H1 (cell line): Measurements from ENCODE around the gene KIFBP. TPM values are rescaled to one million over a fixed set of nuclear protein-coding genes. Genes with fewer than 3 reads are reported as not detected.

Experiments used
- CTCF ChIA-PET: fragments of 300-600 bp; sonication (Branson Sonifier 250); formaldehyde crosslinking; loops from one replicate; lab custom pipeline; 2021; ENCODE audit not compliant: partially characterized antibody; lab: Charles Lee
- POLR2A ChIA-PET: fragments of 300-600 bp; sonication (Branson Sonifier 250); formaldehyde crosslinking; loops from one replicate; lab custom pipeline; 2021; ENCODE audit warnings: inconsistent platforms; ENCODE audit not compliant: partially characterized antibody; lab: Charles Lee
- DNase-seq, 2 experiments: peaks; one replicate each; pipeline versions ENCODE4 v3.0.0 to v3.0.0-alpha.2; 2010 to 2022; ENCODE audit warnings: low spot score in 2 of 2, low read depth in 1 of 2, mixed read lengths in 1 of 2
- FAIRE-seq: peaks from 2 replicates; lab custom pipeline; 2011; peaks lifted over from hg19 to GRCh38; lab: Jason Lieb, UNC
- H2AFZ ChIP-seq: 2 replicates; pipeline ENCODE4 v1.8.1; 2012; ENCODE audit warnings: low read length, inconsistent platforms
- H2AK5ac ChIP-seq: 2 replicates; pipeline ENCODE4 v1.6.1; 2013; ENCODE audit warnings: low read depth, low read length
- H2BK120ac ChIP-seq: replicated peaks from 2 replicates; pipeline ENCODE3; 2013; ENCODE audit warnings: low read depth, low read length, inconsistent platforms
- H2BK12ac ChIP-seq: 2 replicates; pipeline ENCODE4 v1.6.1; 2013; ENCODE audit warnings: low read depth, low read length
- H2BK15ac ChIP-seq: 2 replicates; pipeline ENCODE4 v1.6.1; 2013; ENCODE audit warnings: low read length
- H2BK20ac ChIP-seq: 2 replicates; pipeline ENCODE4 v1.6.1; 2013; ENCODE audit warnings: low read length
- H2BK5ac ChIP-seq: 2 replicates; pipeline ENCODE4 v1.6.1; 2013; ENCODE audit warnings: low read depth, low read length
- H3K14ac ChIP-seq: 2 replicates; pipeline ENCODE4 v1.6.1; 2013; ENCODE audit warnings: inconsistent platforms; ENCODE audit not compliant: insufficient read length
- H3K18ac ChIP-seq: 2 replicates; pipeline ENCODE4 v1.6.1; 2013; ENCODE audit warnings: low read length; ENCODE audit errors: extremely low read depth
- H3K23ac ChIP-seq: 2 replicates; pipeline ENCODE4 v1.6.1; 2013; ENCODE audit warnings: inconsistent platforms; ENCODE audit not compliant: insufficient read length
- H3K23me2 ChIP-seq: 2 replicates; pipeline ENCODE4 v1.6.1; 2013; ENCODE audit warnings: low read depth, low read length
- H3K27ac ChIP-seq: 2 replicates; pipeline ENCODE4 v1.6.1; 2011; ENCODE audit warnings: low read depth, low read length, inconsistent platforms
- H3K27me3 ChIP-seq, 4 experiments: replicated peaks in 1 of 4; 1 replicate in 1 of 4; 2 replicates in 3 of 4; pipeline versions ENCODE4 v1.6.1 to v1.8.1; 2011 to 2013; ENCODE audit warnings: low read length in 3 of 4, mild to moderate bottlenecking in 3 of 4, inconsistent platforms in 2 of 4, mixed read lengths in 2 of 4, moderate library complexity in 1 of 4; ENCODE audit not compliant: control insufficient read depth in 3 of 4, insufficient read depth in 3 of 4; ENCODE audit errors: extremely low read depth in 1 of 4
- H3K36me3 ChIP-seq, 4 experiments: 2 replicates each; pipeline versions ENCODE4 v1.6.1 to v1.8.1; 2011 to 2013; ENCODE audit warnings: mild to moderate bottlenecking in 4 of 4, low read length in 3 of 4, moderate library complexity in 2 of 4, control low read depth in 1 of 4, inconsistent platforms in 1 of 4; ENCODE audit not compliant: insufficient read depth in 4 of 4, control insufficient read depth in 2 of 4
- H3K4ac ChIP-seq: replicated peaks from 2 replicates; pipeline ENCODE3; 2013; ENCODE audit warnings: low read length, low read depth, mixed read lengths, inconsistent platforms; ENCODE audit not compliant: insufficient read length
- H3K4me1 ChIP-seq, 4 experiments: replicated peaks in 1 of 4; 1 replicate in 1 of 4; 2 replicates in 3 of 4; pipeline versions ENCODE4 v1.6.1 to v1.8.1; 2011 to 2013; ENCODE audit warnings: low read length in 3 of 4, inconsistent platforms in 2 of 4, mixed read lengths in 1 of 4; ENCODE audit not compliant: insufficient read depth in 4 of 4, control insufficient read depth in 3 of 4
- H3K4me2 ChIP-seq, 2 experiments: 2 replicates each; pipeline versions ENCODE4 v1.6.1 to v1.8.1; 2011 to 2013; ENCODE audit warnings: low read depth in 2 of 2, low read length in 2 of 2, control low read depth in 1 of 2, inconsistent platforms in 1 of 2, mild to moderate bottlenecking in 1 of 2; ENCODE audit not compliant: insufficient read depth in 1 of 2
- H3K4me3 ChIP-seq, 4 experiments: fragments of 200-600, 300-600 bp in 1 of 4; sonication (generic), shearing (Covaris generic), sonication (Bioruptor Twin) in 1 of 4; 2 replicates each; pipeline versions ENCODE4 v1.5.1 to v1.8.1; 2011 to 2016; ENCODE audit warnings: low read length in 4 of 4, low read depth in 3 of 4, control low read depth in 2 of 4, inconsistent platforms in 2 of 4, mild to moderate bottlenecking in 2 of 4, mixed read lengths in 1 of 4, moderate library complexity in 1 of 4; ENCODE audit not compliant: insufficient read depth in 2 of 4; ENCODE audit errors: extremely low read depth in 1 of 4
- H3K56ac ChIP-seq: replicated peaks from 2 replicates; pipeline ENCODE3; 2013; ENCODE audit warnings: low read depth, mild to moderate bottlenecking, mixed read lengths, low read length, inconsistent platforms; ENCODE audit not compliant: insufficient read length
- H3K79me1 ChIP-seq: 2 replicates; pipeline ENCODE4 v1.6.1; 2013; ENCODE audit warnings: low read depth, low read length, control low read depth
- H3K79me2 ChIP-seq, 2 experiments: 2 replicates each; pipeline versions ENCODE4 v1.6.1 to v1.8.1; 2012 to 2013; ENCODE audit warnings: low read length in 2 of 2, mild to moderate bottlenecking in 2 of 2, inconsistent platforms in 1 of 2; ENCODE audit not compliant: insufficient read depth in 2 of 2, control insufficient read depth in 1 of 2
- H3K9ac ChIP-seq, 4 experiments: replicated peaks in 1 of 4; 1 replicate in 1 of 4; 2 replicates in 3 of 4; pipeline versions ENCODE4 v1.6.1 to v1.8.1; 2011 to 2013; ENCODE audit warnings: low read depth in 3 of 4, low read length in 3 of 4, control low read depth in 2 of 4, mild to moderate bottlenecking in 2 of 4, moderate library complexity in 2 of 4, inconsistent platforms in 1 of 4; ENCODE audit errors: extremely low read depth in 1 of 4
- H3K9me3 ChIP-seq, 2 experiments: 2 replicates each; pipeline versions ENCODE4 v1.6.1 to v1.8.1; 2012 to 2013; ENCODE audit warnings: mild to moderate bottlenecking in 2 of 2, moderate library complexity in 2 of 2, control low read depth in 1 of 2, inconsistent platforms in 1 of 2, low read depth in 1 of 2, low read length in 1 of 2, mixed read lengths in 1 of 2; ENCODE audit not compliant: insufficient read depth in 2 of 2
- H4K20me1 ChIP-seq, 2 experiments: replicated peaks in 1 of 2; 2 replicates each; pipeline versions ENCODE3 to v1.8.1; 2011 to 2013; ENCODE audit warnings: inconsistent platforms in 2 of 2, low read length in 2 of 2, mild to moderate bottlenecking in 1 of 2; ENCODE audit not compliant: insufficient read depth in 2 of 2, control insufficient read depth in 1 of 2
- H4K5ac ChIP-seq: 2 replicates; pipeline ENCODE4 v1.6.1; 2013; ENCODE audit warnings: low read length, low read depth, mixed read lengths, inconsistent platforms; ENCODE audit not compliant: insufficient read length
- H4K8ac ChIP-seq: 2 replicates; pipeline ENCODE4 v1.8.0; 2013; ENCODE audit warnings: mild to moderate bottlenecking, moderate library complexity, low read length, inconsistent platforms; ENCODE audit not compliant: insufficient read depth; ENCODE audit errors: extremely low read depth
- H4K91ac ChIP-seq: replicated peaks from 2 replicates; pipeline ENCODE3; 2013; ENCODE audit warnings: low read length, mixed read lengths, inconsistent platforms; ENCODE audit not compliant: insufficient read length
- BACH1 ChIP-seq: IDR thresholded peaks from 2 replicates; pipeline ENCODE4 v1.6.1; 2012; ENCODE audit warnings: low read length, improper control_type of control experiment
- CBX5 ChIP-seq: fragments of 300-800, 300-1000 bp; sonication (generic); IDR thresholded peaks from 2 replicates; pipeline ENCODE4 v1.7.1; 2016; ENCODE audit warnings: antibody characterized with exemption, low read length, low read depth
- CTCF ChIP-seq, 3 experiments: IDR thresholded peaks; 1 replicate in 2 of 3; 2 replicates in 1 of 3; pipeline versions ENCODE4 v1.5.1 to v1.6.1; 2011; ENCODE audit warnings: low read length in 3 of 3, mild to moderate bottlenecking in 3 of 3, inconsistent platforms in 2 of 3, low read depth in 1 of 3, moderate library complexity in 1 of 3; ENCODE audit not compliant: insufficient read depth in 1 of 3; ENCODE audit errors: control extremely low read depth in 1 of 3
- JUND ChIP-seq: IDR thresholded peaks from 2 replicates; pipeline ENCODE4 v1.6.1; 2011; ENCODE audit warnings: mild to moderate bottlenecking, improper control_type of control experiment, low read length
- RFX5 ChIP-seq: IDR thresholded peaks from 2 replicates; pipeline ENCODE4 v1.6.1; 2011; ENCODE audit warnings: low read depth, low read length, improper control_type of control experiment, borderline replicate concordance
- RNF2 ChIP-seq: fragments of 200-900, 300-1000 bp; sonication (generic); IDR thresholded peaks from 2 replicates; pipeline ENCODE4 v1.7.1; 2016; ENCODE audit warnings: borderline replicate concordance, low read depth, mild to moderate bottlenecking, antibody characterized with exemption, low read length; ENCODE audit not compliant: poor library complexity, severe bottlenecking; ENCODE audit errors: missing control alignments
- SIX5 ChIP-seq: IDR thresholded peaks from 2 replicates; pipeline ENCODE4 v1.6.1; 2011; ENCODE audit warnings: mild to moderate bottlenecking, low read depth, low read length
- SRF ChIP-seq: IDR thresholded peaks from 2 replicates; pipeline ENCODE4 v1.6.1; 2011; ENCODE audit warnings: mild to moderate bottlenecking, low read depth, low read length, moderate library complexity
- TCF12 ChIP-seq: IDR thresholded peaks from 2 replicates; pipeline ENCODE4 v1.6.1; 2011; ENCODE audit warnings: low read depth, mild to moderate bottlenecking, low read length
- USF2 ChIP-seq: IDR thresholded peaks from 2 replicates; pipeline ENCODE4 v1.6.1; 2011; ENCODE audit warnings: low read length, improper control_type of control experiment
- ZNF274 ChIP-seq: IDR thresholded peaks from 2 replicates; pipeline ENCODE4 v1.7.0; 2012; ENCODE audit warnings: low read length, borderline replicate concordance; ENCODE audit errors: extremely low read depth
- WGBS, 2 experiments: shearing (Covaris generic) in 1 of 2; methylation state at CpG; one replicate each; pipeline versions ENCODE4 v1.1.6 to v1.1.7; 2013 to 2015; ENCODE audit warnings: low lambda C conversion rate in 2 of 2, mixed read lengths in 2 of 2, inconsistent platforms in 1 of 2, low coverage in 1 of 2, missing lambda C conversion rate in 1 of 2; ENCODE audit not compliant: insufficient replicate concordance in 2 of 2, insufficient coverage in 1 of 2, insufficient read length in 1 of 2; ENCODE audit errors: extremely low coverage in 1 of 2, missing lambda C conversion rate in 1 of 2; 5-methylcytosine and 5-hydroxymethylcytosine counted together
- polyA plus RNA-seq, 7 experiments: library from polyadenylated mRNA; depleted of rRNA in 3 of 7; stranded (reverse) in 5 of 7; unstranded in 2 of 7; fragments of >200 nt in 5 of 7; fragments of 200-250 nt in 2 of 7; gene quantifications; 1 replicate in 5 of 7; 2 replicates in 1 of 7; 4 replicates in 1 of 7; pipeline versions ENCODE4 v1.2.1 to v1.2.3, GENCODE V29; 2011 to 2013; ENCODE audit warnings: missing spikeins in 2 of 7, mixed read lengths in 2 of 7
- total RNA-seq: library from RNA; stranded (reverse); fragmentation: NEBNext Ultra II Directional; extraction: Animal tissue kit (Norgen Biotek cat#: 25700); gene quantifications from 2 replicates; pipeline ENCODE4 v1.2.1, GENCODE V29; 2021

KIFBP gene
- total and polyA plus RNA-seq, 2 of the 8 experiments (the other 6 are each of a cell fraction or from before 2014, with no cell fraction given): 17.3 to 34.6 TPM

- H3K9ac ChIP-seq: no peak overlapping the region
- TF ChIP-seq TCF12 (no peak), CBX5 (no peak), BACH1 (no peak), USF2 (no peak), SRF (no peak), RNF2 (no peak), SIX5 (no peak), RFX5 (no peak), CTCF (IDR thresholded peaks at IDR 0.05; ENCODE audit: control extremely low read depth in 1 of 3, insufficient read depth in 1 of 3, low read depth in 1 of 3, low read length in 3 of 3) (no peak), ZNF274 (no peak), JUND (no peak)
Measured at GRCh38 chr10:68982389-68982788, 6.2 kb upstream of the KIFBP start.

More at GRCh38 chr10:68982389-68982788, 6.2 kb upstream of the KIFBP start:
- Histone ChIP-seq H2AK5ac (no peak overlapping the region), H3K27me3 (no peaks in the 10 kb centered on the region), H2AFZ (no peak overlapping the region), H3K56ac (no peak overlapping the region), H4K8ac (no peak overlapping the region), H4K5ac (no peak overlapping the region), H2BK15ac (no peak overlapping the region), H3K4me2 (no peak overlapping the region), H4K91ac (no peak overlapping the region), H3K79me2 (no peaks in the 10 kb centered on the region), H3K27ac (no peak overlapping the region), H3K23ac (no peak overlapping the region), H3K4me1 (no peaks in the 10 kb centered on the region), H2BK20ac (no peak overlapping the region), H3K36me3 (peaks cover 26 to 74% (median 54%) of the 10 kb centered on the region in 4 experiments), H2BK5ac (no peak overlapping the region), H4K20me1 (peaks cover 3 to 4% of the 10 kb centered on the region in 2 experiments), H3K4me3 (no peak overlapping the region), H3K4ac (no peak overlapping the region), H3K14ac (no peak overlapping the region), H3K18ac (no peak overlapping the region), H2BK12ac (no peak overlapping the region), H3K23me2 (no peaks in the 10 kb centered on the region), H3K9me3 (no peaks in the 10 kb centered on the region), H2BK120ac (no peak overlapping the region), H3K79me1 (no peaks in the 10 kb centered on the region)
- POLR2A ChIA-PET: interaction anchor here (0.9 to 11.6 kb wide), 4 partner anchors 9 to 115 kb away, joined by 3 to 91 read pairs (median 4); partner anchors contain the start of gene DDX21
- FAIRE-seq: no peak
- 96% methylated on average over 11 of the region's 11 CpGs; no CpG with 5 or more reads in 1 of the 2 experiments for WGBS, 2 experiments
- CTCF ChIA-PET: no interaction called here
- no peak for DNase-seq
